Central memory CD8-positive, alpha-beta T cell (primary cell): Measurements from ENCODE around the gene SEMA6A.

Experiments
- ATAC-seq: fragments of 150-1000 bp; cut with Tn5 transposase; replicated peaks from 2 replicates; pipeline ENCODE4 v1.10.0; 2022; ENCODE audit warnings: mild to moderate bottlenecking, moderate FRiP score, moderate number of reproducible peaks; ENCODE audit not compliant: poor library complexity, severe bottlenecking; ENCODE audit errors: extremely low read depth
- DNase-seq, 2 donors: peaks; one replicate each; pipeline ENCODE4 v3.0.0; 2021; ENCODE audit warnings: low spot score in 2 of 2
- H3K27ac Mint-ChIP-seq: one replicate; pipeline ENCODE4 v1.8.0; 2022; ENCODE audit warnings: low read depth, mild to moderate bottlenecking, moderate library complexity, mixed read lengths
- H3K27me3 Mint-ChIP-seq: one replicate; pipeline ENCODE4 v1.8.0; 2022; ENCODE audit warnings: mixed read lengths
- H3K36me3 Mint-ChIP-seq: one replicate; pipeline ENCODE4 v1.8.0; 2022; ENCODE audit warnings: mild to moderate bottlenecking, moderate library complexity, mixed read lengths; ENCODE audit not compliant: insufficient read depth
- H3K4me1 Mint-ChIP-seq: one replicate; pipeline ENCODE4 v1.8.0; 2022; ENCODE audit warnings: mixed read lengths
- H3K4me3 Mint-ChIP-seq: one replicate; pipeline ENCODE4 v1.8.0; 2022; ENCODE audit warnings: mild to moderate bottlenecking, moderate library complexity, mixed read lengths
- H3K9me3 Mint-ChIP-seq: one replicate; pipeline ENCODE4 v1.8.0; 2022; ENCODE audit warnings: mixed read lengths

SEMA6A gene

GRCh38 chr5:116402235-116402634 lies 172.4 kb downstream of the SEMA6A start:
- no peak for DNase-seq
- Mint-ChIP-seq H3K4me3 (no peak overlapping the region), H3K4me1 (no peaks in the 10 kb centered on the region), H3K36me3 (peaks cover 1% of the 10 kb centered on the region), H3K27ac (no peak overlapping the region), H3K27me3 (no peaks in the 10 kb centered on the region), H3K9me3 (no peaks in the 10 kb centered on the region)
- ATAC-seq: no peak

GRCh38 chr5:116401576-116401975 lies 173.0 kb downstream of the SEMA6A start:
- Mint-ChIP-seq H3K27ac (no peak overlapping the region), H3K36me3 (peaks cover 1% of the 10 kb centered on the region), H3K4me1 (no peaks in the 10 kb centered on the region), H3K4me3 (no peak overlapping the region), H3K27me3 (no peaks in the 10 kb centered on the region), H3K9me3 (no peaks in the 10 kb centered on the region)
- no peak for DNase-seq
- ATAC-seq: no peak

- DNase-seq: no peak
- Mint-ChIP-seq H3K4me1 (no peaks in the 10 kb centered on the region), H3K9me3 (no peaks in the 10 kb centered on the region), H3K27ac (no peak overlapping the region), H3K4me3 (no peak overlapping the region), H3K27me3 (no peaks in the 10 kb centered on the region), H3K36me3 (peaks cover 1% of the 10 kb centered on the region)
- no peak for ATAC-seq
These were observed 178.0 kb downstream of the SEMA6A start for GRCh38 chr5:116396476-116397099.

- Mint-ChIP-seq H3K4me1 (no peaks in the 10 kb centered on the region), H3K36me3 (peaks cover 1% of the 10 kb centered on the region), H3K4me3 (no peak overlapping the region), H3K27ac (no peak overlapping the region), H3K27me3 (no peaks in the 10 kb centered on the region), H3K9me3 (no peaks in the 10 kb centered on the region)
- DNase-seq: no peak
- no peak for ATAC-seq
These were observed 178.9 kb downstream of the SEMA6A start for GRCh38 chr5:116395631-116396203.

GRCh38 chr5:116395226-116395625 lies 179.4 kb downstream of the SEMA6A start:
- Mint-ChIP-seq H3K36me3 (peaks cover 1% of the 10 kb centered on the region), H3K4me1 (no peaks in the 10 kb centered on the region), H3K27me3 (no peaks in the 10 kb centered on the region), H3K9me3 (no peaks in the 10 kb centered on the region), H3K4me3 (no peak overlapping the region), H3K27ac (no peak overlapping the region)
- DNase-seq (no peak), ATAC-seq (no peak)

- ATAC-seq: no peak
- Mint-ChIP-seq H3K9me3 (no peaks in the 10 kb centered on the region), H3K27ac (no peak overlapping the region), H3K36me3 (peaks cover 3% of the 10 kb centered on the region), H3K27me3 (no peaks in the 10 kb centered on the region), H3K4me3 (no peak overlapping the region), H3K4me1 (no peaks in the 10 kb centered on the region)
- DNase-seq: no peak
These were observed 180.3 kb downstream of the SEMA6A start for GRCh38 chr5:116394186-116394867.
